Measurements from ENCODE around the gene PDRG1. TPM values are rescaled to one million over a fixed set of nuclear protein-coding genes. Genes with fewer than 3 reads are reported as not detected.
"Not testable (repeated sequence)": the region's sequence is repeated elsewhere in the genome, so short reads cannot be mapped to it uniquely, and the experiment has no call there.

Gene PDRG1
- polyA plus RNA-seq, 5 donors = 16.3 to 17.9 (median 16.9) TPM

GRCh38 chr20:31930779-31931178, 21.1 kb downstream of the PDRG1 start:
- no peak for DNase-seq

DNA sequence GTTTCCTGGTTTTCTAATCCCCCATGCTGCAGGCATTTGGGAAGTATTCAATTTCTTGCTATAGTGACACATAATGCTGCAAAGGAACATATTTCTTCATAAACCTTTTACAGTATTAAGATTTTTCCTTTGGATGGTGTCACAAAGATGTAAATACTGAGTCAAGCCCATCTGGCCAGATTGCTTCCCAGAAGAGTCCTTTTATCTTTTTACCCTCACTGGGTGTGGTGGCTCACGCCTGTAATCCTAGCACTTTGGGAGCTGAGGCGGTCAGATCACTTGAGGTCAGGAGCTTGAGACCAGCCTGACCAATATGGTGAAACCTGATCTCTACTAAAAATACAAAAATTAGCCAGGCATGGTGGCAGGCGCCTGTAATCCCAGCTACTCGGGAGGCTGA, 22.2 kb downstream of the PDRG1 start:
- DNase-seq = not testable (repeated sequence)

GRCh38 chr20:31927627-31928159, 24.2 kb downstream of the PDRG1 start:
- no peak for DNase-seq

DNA sequence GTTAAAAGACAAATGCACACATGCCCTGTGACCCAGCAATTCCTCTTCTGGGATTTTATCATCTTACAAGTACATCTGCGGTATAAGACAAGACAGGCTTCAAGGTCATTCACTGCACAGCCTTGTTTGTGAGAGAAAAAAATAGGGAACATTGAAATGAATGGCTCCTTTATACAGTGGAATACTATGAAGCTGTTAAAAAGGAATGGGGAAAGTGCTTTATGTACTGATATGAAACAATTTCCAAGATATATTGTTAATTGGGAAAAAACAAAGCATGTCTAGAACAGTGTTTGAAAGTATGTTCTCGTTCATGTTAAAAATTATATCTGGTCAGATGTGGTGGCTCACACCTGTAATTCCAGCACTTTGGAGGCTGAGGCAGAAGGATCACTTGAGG, 25.4 kb downstream of the PDRG1 start:
- no peak for DNase-seq

GRCh38 chr20:31925631-31926030, 26.2 kb downstream of the PDRG1 start:
- no peak for DNase-seq

GRCh38 chr20:31924561-31924960, 27.3 kb downstream of the PDRG1 start:
- no peak for DNase-seq

DNA sequence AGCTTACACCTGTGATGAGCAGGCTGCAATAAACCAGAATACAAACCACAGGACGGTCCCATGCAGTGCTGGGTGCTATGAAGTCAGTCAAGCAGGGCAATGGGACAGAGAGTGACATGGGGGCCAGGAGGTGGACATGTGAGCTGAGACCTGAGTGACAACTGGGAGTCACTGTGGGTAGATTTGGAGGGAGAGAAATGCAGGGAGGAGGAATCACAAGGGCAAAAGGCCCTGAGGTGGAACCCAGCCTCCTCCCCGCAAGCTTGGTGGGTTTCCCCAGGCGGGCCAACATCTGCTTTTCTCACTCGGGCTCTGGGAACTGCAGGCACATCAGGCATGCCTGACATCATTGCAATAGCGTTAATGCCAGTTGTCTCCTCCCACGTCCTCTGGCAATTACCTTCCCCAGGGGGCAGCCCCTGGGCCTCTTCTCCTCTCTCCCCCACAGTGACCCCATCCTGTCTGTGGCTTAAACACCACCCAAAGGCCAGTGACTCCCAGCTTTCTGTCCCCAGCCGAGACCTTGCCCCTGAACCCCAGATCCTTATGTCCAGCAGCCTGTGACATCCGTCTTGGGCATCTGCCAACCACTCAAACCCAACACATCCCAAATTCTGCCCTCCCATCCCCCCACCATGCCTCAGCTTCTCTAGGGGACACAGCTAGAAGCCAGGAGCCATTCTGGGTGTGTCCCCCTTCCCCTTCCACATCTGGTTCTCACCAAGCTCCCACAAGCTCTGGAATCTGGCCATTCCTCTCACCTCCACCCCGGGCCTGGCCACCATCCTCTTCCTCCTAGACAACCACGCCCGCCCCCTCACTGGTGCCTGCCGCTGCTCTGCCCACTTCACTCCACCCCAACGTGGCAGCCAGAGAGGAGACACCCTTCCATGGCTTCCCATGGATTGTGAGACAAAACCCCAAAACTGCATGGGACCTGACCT, 28.2 kb downstream of the PDRG1 start:
- DNase-seq = no peak

DNA sequence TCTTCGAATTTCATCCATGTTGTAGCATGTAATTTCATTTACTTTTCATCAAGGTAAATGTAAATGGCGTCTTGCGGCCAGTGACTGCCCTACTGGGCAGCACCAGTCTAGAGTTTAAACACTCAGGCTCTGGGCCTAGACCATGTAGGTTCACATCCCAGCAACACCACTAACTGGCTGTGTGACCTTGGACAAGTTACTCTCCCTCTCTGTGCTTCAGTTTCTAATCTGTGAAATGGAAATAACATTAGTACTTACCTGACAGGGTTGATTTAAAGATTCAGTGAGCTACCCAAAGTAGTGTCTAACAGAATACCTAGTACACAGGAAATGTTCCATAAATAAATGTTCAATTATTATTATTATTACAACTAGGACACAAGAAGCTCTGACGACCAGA, 29.3 kb downstream of the PDRG1 start:
- DNase-seq = no peak

DNA sequence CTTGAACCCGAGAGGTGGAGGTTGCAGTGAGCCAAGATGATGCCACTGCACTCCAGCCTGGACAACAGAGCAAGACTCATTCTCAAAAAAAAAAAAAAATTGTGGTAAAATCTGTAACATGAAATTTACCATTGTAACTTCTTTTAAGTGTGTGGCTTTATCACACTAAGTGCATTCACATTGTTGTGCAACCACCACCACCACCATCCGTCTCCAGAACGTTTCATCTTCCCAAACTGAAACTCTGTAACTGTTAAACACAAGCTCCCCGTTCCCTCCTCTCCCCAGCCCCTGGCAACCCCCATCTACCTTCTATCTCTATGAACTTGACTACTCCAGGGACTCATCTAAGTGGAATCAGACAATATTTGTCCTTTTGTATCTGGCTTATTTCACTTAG, 29.7 kb downstream of the PDRG1 start:
- DNase-seq = no peak

DNA sequence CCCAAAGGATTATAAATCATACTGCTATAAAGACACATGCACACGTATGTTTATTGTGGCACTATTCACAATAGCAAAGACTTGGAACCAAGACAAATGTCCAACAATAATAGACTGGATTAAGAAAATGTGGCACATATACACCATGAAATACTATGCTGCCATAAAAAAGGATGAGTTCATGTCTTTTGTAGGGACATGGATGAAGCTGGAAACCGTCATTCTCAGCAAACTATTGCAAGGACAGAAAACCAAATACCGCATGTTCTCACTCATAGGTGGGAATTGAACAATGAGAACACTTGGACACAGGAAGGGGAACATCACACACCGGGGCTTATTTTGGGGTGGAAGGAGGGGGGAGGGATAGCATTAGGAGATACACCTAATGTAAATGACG, 30.4 kb downstream of the PDRG1 start:
- not testable (repeated sequence) for DNase-seq

DNA sequence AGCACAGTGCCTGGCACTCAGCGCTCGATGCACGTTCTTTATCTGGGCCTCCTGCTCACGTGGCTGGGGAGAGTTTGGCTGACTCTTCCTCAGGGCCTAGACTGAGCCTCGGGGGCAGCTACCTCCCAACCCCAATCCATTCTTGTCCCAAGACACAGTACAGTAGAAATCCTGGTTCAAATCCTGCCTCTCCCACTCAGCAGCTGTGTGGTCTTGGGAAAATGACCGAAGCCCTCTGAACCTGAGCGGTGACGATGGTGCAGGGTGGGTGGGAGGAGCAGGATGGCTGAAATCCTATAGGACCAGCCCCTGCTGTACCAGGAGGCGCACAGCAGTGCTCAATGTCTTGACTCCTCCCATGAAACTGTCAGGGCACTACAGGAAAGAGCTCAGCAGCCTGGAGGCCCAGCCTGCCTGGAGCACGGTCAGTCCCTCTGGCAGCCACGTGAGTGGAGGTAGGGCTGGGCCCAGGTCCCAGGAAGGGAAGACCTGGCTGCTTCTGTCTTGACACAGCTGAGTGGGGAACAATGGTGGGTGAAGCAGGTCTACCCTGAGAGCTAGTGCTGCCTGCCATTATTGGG, 31.5 kb downstream of the PDRG1 start:
- DNase-seq = no peak

DNA sequence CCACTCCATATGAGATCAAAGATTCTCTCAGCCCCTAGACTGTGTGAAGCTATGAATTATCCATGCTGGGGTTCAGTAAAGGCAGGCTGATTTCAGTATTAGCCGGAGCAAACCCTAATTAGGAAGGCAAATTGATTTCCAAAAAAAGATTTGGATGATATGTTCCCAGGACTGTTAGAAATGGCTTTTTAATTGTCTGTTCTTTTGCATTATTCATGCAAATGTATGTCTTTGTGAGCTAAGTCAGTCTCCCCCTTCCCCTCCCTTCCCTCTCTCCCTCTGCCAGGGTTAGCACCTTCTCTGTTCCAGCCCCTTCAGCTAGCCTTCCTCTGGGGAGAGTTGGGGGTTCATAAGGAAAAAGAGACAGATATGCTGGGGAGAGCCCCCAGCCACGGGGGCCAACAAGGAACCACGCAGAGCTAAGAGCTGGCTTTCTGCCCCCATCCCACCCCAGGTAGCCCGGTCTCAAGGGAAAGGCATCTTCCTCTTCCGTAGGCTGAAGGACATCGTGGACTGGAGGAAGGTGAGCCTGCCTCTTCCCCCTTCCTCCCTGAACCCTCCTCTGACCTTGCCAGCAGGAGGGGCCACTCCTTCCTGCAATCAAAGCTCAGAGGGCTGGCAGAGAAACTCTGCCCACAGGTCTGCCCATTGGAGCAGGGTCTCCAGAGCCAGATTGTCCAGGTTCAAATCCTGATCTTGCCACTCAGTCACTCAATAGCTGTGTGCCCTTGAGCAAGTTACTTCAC, 32.3 kb downstream of the PDRG1 start:
- no peak for DNase-seq

DNA sequence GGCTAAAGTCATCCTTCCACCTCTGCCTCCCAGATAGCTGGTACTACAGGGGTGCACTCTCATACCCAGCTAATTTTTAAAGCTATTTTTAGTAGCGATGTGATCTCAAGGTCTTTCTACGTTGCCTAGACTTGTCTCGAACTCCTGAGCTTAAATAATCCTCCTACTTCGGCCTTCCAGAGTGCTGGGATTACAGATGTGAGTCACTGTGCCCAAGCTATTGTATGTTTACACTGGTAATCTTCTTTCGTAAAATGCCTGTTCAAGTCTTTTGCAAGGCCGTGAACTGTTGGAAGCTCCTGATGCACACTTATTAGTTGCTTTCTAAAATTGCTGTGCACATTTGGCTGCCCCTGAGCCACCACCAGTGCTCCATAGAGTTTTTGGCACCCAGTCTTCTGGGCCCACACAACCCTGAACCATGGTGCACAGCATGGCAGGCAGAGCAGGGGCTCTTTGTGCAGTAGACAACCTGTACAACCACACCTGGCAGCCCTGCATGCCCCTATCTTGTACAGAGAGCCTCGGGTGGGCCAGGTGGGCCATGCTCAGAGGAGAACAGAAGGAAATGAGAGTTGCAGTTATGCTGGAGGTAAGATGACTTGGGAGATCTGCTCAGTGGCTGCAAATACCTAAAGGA, 33.3 kb downstream of the PDRG1 start:
- no peak for DNase-seq

DNA sequence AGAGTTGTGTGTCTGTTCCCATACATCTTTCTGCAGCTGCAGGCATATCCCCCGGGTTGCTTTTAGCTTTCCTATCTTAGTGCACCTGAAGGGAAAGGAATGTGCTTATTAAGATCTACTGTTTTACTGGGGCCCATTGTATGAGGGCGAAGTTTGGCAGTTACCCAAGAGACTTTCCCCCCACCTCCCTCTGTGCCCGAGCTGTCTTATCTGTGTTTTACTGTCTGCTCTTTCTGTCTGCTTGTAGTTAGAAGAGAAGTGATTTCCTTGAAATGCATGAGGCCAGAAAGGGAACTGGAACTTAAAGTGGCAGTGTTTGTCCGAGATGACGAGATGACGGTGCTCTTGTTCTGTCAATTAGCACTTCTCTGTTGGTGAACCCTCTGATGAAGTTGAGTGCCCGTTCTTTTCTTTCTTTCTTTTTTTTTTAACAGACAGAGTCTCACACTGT, 33.9 kb downstream of the PDRG1 start:
- not testable (repeated sequence) for DNase-seq

GRCh38 chr20:31916708-31917107, 35.1 kb downstream of the PDRG1 start:
- no peak for DNase-seq

- no peak for DNase-seq
Observed at GRCh38 chr20:31915491-31916280, 36.2 kb downstream of the PDRG1 start.

DNA sequence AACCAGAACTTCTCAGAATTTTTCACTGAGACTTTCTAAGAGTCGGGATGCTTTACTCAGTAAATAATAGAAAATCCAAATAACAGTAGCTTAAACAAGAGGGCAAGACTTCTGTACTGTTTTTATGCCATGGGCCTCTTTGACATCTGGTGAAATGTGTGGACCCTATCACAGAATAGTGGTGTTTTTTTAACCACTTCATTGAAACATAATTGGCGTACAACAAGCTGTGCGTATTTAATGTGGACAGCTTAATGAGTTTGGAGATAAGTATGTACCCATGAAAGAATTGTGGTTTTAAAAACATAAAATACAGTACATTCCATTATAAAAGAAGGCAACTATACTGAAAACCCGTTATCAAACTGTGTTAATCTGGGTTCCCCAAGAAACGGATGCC, 37.7 kb downstream of the PDRG1 start:
- no peak for DNase-seq

DNA sequence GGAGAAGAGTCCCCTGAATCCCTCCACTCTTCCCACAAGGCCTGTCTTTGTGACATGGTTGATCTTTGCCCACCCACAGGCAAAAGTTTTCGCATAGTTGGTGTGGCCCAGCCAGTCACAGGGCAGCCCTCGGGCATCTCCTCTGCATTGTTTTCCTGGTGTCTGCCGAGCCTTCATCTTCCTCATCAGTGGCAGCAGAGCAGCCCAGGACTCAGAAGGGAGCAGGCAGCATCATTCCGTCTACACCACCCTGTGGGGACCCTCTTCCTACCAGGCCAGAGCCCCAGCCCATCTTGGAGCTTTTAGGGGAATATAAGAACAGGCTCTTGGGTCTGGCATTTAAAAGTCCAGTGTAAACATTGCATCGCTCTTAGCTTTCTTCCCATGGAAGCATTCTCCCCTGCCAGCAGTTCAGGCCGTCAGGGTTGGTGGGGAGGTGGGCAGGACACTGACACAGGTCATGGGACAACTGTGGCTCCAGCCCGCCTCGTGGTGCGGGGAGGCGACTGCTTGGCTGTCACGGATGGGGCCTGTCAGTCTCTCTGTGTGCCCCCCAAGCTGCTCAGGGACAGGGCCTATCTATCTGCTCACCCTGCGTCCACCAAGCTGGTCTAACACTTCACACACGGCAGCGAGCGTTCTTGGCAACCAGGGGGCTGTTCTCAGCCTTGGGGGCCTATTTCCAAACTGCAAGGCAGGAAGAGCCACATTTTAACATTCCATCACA, 38.3 kb downstream of the PDRG1 start:
- DNase-seq = no peak

GRCh38 chr20:31910071-31910803, 41.6 kb downstream of the PDRG1 start:
- no peak for DNase-seq

Measured in right lung (tissue), 5 donors.